ENCODE data around the gene SYF2.

DNA sequence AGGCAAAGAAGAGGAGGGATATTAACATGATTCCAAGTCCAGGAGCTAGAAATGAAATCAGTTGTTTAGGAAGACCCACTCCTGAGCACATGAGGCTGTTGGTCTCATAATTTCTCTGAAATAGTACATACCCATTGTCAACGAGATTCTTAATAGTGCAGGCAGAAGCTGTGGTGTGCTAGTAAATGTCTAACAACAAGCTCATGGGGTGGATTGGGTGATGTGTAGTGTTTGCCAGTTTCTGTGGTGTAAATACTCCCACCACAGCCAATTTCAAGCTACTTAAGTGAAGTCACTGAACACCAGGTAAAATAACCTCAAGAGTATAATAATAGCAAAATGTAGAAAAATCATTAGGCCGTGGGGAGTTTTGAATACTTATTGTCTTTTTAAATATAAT, 42.0 kb downstream of the SYF2 start:
- TF ChIP-seq SREBF2 (IDR thresholded peaks at IDR 0.05) = no peak
- no peak for TF ChIP-seq CBX8 (IDR thresholded peaks at IDR 0.05)
- TF ChIP-seq CTCF (IDR thresholded peaks at IDR 0.05) = no peak
- TF ChIP-seq, protein P1, sequence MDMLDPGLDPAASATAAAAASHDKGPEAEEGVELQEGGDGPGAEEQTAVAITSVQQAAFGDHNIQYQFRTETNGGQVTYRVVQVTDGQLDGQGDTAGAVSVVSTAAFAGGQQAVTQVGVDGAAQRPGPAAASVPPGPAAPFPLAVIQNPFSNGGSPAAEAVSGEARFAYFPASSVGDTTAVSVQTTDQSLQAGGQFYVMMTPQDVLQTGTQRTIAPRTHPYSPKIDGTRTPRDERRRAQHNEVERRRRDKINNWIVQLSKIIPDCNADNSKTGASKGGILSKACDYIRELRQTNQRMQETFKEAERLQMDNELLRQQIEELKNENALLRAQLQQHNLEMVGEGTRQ (IDR thresholded peaks at IDR 0.05) = no peak
- no peak for TF ChIP-seq EP300 (IDR thresholded peaks at IDR 0.05)
- TF ChIP-seq RCOR1 (IDR thresholded peaks at IDR 0.05; ENCODE audit: low read depth, low read length) = no peak
- no peak for TF ChIP-seq MAFK (IDR thresholded peaks at IDR 0.05; ENCODE audit: partially characterized antibody)
- TF ChIP-seq CHD2 (IDR thresholded peaks at IDR 0.05; ENCODE audit: low read length, partially characterized antibody) = no peak

Measured in A549 (cell line).